HepG2 (cell line): ENCODE data around the gene SNRPF. TPM values are rescaled to one million over a fixed set of nuclear protein-coding genes. Genes with fewer than 3 reads are reported as not detected.
A peak's percentile ranks its signal among the peaks of the same experiment; 100 is the strongest.

Source experiments
- ATAC-seq: fragments of 200-7000 bp; cut with Tn5 transposase; 3 replicates; pipeline ENCODE4 v1.9.1; 2020; ENCODE audit warnings: mild to moderate bottlenecking, moderate library complexity
- BruUV-seq: library from RNA; stranded (reverse); fragments of 400-500 nt; replicated peaks from 2 replicates; lab custom pipeline; 2021; lab: Mats Ljungman, UMichigan
- CTCF ChIA-PET: fragments of 300-600 bp; formaldehyde crosslinking; extraction: SDS; loops from one replicate; lab custom pipeline; 2021; ENCODE audit warnings: low total read pairs, inconsistent platforms, low intra/inter-chr PET ratio; lab: Yijun Ruan, JAX
- POLR2A ChIA-PET: fragments of 350-600 bp; sonication (Branson Sonifier 250); formaldehyde crosslinking; loops from one replicate; lab custom pipeline; 2020; ENCODE audit warnings: antibody characterized with exemption, inconsistent platforms; lab: Yijun Ruan, JAX
- DNase-seq: peaks from one replicate; pipeline ENCODE4 v3.0.0-alpha.2; 2015; ENCODE audit warnings: low spot score
- FAIRE-seq: peaks from 3 replicates; lab custom pipeline; 2011; peaks lifted over from hg19 to GRCh38; lab: Jason Lieb, UNC
- H2AFZ ChIP-seq: one replicate; pipeline ENCODE4 v1.6.1; 2011; ENCODE audit warnings: low read length, inconsistent platforms
- H3K27ac ChIP-seq: fragments of 300-600 bp; 3 replicates; pipeline ENCODE4 v1.8.0; 2011; ENCODE audit warnings: mixed run types, mild to moderate bottlenecking, mixed read lengths, low read length, inconsistent platforms; ENCODE audit not compliant: insufficient read depth; ENCODE audit errors: extremely low read length
- H3K27me3 ChIP-seq, 2 experiments: fragments of 200-600 bp in 1 of 2; 2 replicates in 1 of 2; 3 replicates in 1 of 2; pipeline versions ENCODE4 v1.6.0 to v1.8.0; 2011; ENCODE audit warnings: low read length in 2 of 2, mild to moderate bottlenecking in 2 of 2, moderate library complexity in 2 of 2, inconsistent platforms in 1 of 2; ENCODE audit not compliant: insufficient read depth in 2 of 2, control insufficient read depth in 1 of 2
- H3K36me3 ChIP-seq, 2 experiments: fragments of 200-600 bp in 1 of 2; replicated peaks in 1 of 2; 2 replicates in 1 of 2; 3 replicates in 1 of 2; pipeline versions ENCODE4 v1.5.1 to v1.8.0; 2011; ENCODE audit warnings: low read length in 2 of 2, inconsistent platforms in 1 of 2; ENCODE audit not compliant: insufficient read depth in 2 of 2, control insufficient read depth in 1 of 2
- H3K4me1 ChIP-seq: 2 replicates; pipeline ENCODE4 v1.5.1; 2012; ENCODE audit warnings: low read length, inconsistent platforms; ENCODE audit not compliant: insufficient read depth
- H3K4me2 ChIP-seq: 2 replicates; pipeline ENCODE4 v1.6.0; 2011; ENCODE audit warnings: low read depth, low read length, inconsistent platforms
- H3K4me3 ChIP-seq, 3 experiments: fragments of 200-600 bp in 1 of 3; sonication (generic), shearing (Covaris generic) in 1 of 3; replicated peaks in 1 of 3; 2 replicates each; pipeline ENCODE4 v1.5.1; 2011 to 2016; ENCODE audit warnings: low read length in 3 of 3, inconsistent platforms in 2 of 3, low read depth in 2 of 3, mild to moderate bottlenecking in 2 of 3, control low read depth in 1 of 3, mixed read lengths in 1 of 3; ENCODE audit not compliant: insufficient read depth in 1 of 3
- H3K79me2 ChIP-seq: one replicate; pipeline ENCODE4 v1.6.1; 2011; ENCODE audit warnings: low read length, inconsistent platforms; ENCODE audit not compliant: insufficient read depth
- H3K9ac ChIP-seq: 2 replicates; pipeline ENCODE4 v1.6.0; 2011; ENCODE audit warnings: mild to moderate bottlenecking, low read depth, low read length, inconsistent platforms; ENCODE audit not compliant: insufficient read depth
- H3K9me3 ChIP-seq: 2 replicates; pipeline ENCODE4 v1.5.1; 2012; ENCODE audit warnings: mild to moderate bottlenecking, low read length
- H4K20me1 ChIP-seq: 2 replicates; pipeline ENCODE4 v1.6.0; 2011; ENCODE audit warnings: inconsistent platforms, mild to moderate bottlenecking, low read length, moderate library complexity; ENCODE audit not compliant: insufficient read depth
- ARID3A ChIP-seq: IDR thresholded peaks from 2 replicates; pipeline ENCODE4 v1.6.1; 2012; ENCODE audit warnings: low read depth, low read length, improper control_type of control experiment
- CTCF ChIP-seq: sonication (generic); formaldehyde crosslinking; IDR thresholded peaks from 2 replicates; pipeline ENCODE4 v1.5.0; 2020; ENCODE audit warnings: mild to moderate bottlenecking, missing genetic modification reagents, moderate library complexity
- FOXA1 ChIP-seq, 2 experiments: fragments of 450-650 bp in 1 of 2; sonication (generic) in 1 of 2; formaldehyde crosslinking in 1 of 2; IDR thresholded peaks; 2 replicates each; pipeline versions ENCODE4 v1.4.0 to v1.6.1; 2016 to 2020; ENCODE audit warnings: missing genetic modification reagents in 1 of 2
- HMGXB4 ChIP-seq, 2 experiments: sonication (generic) in 1 of 2; formaldehyde crosslinking in 1 of 2; IDR thresholded peaks; 2 replicates each; pipeline versions ENCODE4 v1.4.0 to v1.6.1; 2018 to 2020; ENCODE audit warnings: missing genetic modification reagents in 2 of 2, borderline replicate concordance in 1 of 2, low read depth in 1 of 2, mild to moderate bottlenecking in 1 of 2, missing biosample characterization in 1 of 2
- HNF1B ChIP-seq: sonication (generic); formaldehyde crosslinking; IDR thresholded peaks from 2 replicates; pipeline ENCODE4 v1.5.1; 2020; ENCODE audit warnings: mild to moderate bottlenecking, moderate library complexity, missing genetic modification reagents
- KLF13 ChIP-seq: sonication (generic); formaldehyde crosslinking; IDR thresholded peaks from 2 replicates; pipeline ENCODE4 v1.4.0; 2020; ENCODE audit warnings: mild to moderate bottlenecking, missing genetic modification reagents
- MXD1 ChIP-seq: sonication (generic); formaldehyde crosslinking; IDR thresholded peaks from 2 replicates; pipeline ENCODE4 v1.4.0; 2020; ENCODE audit warnings: mild to moderate bottlenecking, missing genetic modification reagents
- SMC3 ChIP-seq: IDR thresholded peaks from 2 replicates; pipeline ENCODE4 v1.6.1; 2011; ENCODE audit warnings: low read length, improper control_type of control experiment
- SP140L ChIP-seq: sonication (generic); formaldehyde crosslinking; IDR thresholded peaks from 2 replicates; pipeline ENCODE4 v1.4.0; 2020; ENCODE audit warnings: missing genetic modification reagents, borderline replicate concordance
- STAG1 ChIP-seq: sonication (generic); formaldehyde crosslinking; IDR thresholded peaks from 2 replicates; pipeline ENCODE4 v1.4.0; 2020; ENCODE audit warnings: missing genetic modification reagents
- ZKSCAN8 ChIP-seq: IDR thresholded peaks from 2 replicates; pipeline ENCODE4 v1.6.1; 2016; ENCODE audit warnings: borderline replicate concordance, missing genetic modification reagents, missing compliant biosample characterization
- ZNF17 ChIP-seq: sonication (generic); formaldehyde crosslinking; IDR thresholded peaks from 2 replicates; pipeline ENCODE4 v1.5.0; 2020; ENCODE audit warnings: mild to moderate bottlenecking, missing genetic modification reagents
- WGBS: methylation state at CpG from one replicate; pipeline ENCODE4 v1.1.6; 2017; ENCODE audit warnings: low lambda C conversion rate; 5-methylcytosine and 5-hydroxymethylcytosine counted together
- in situ Hi-C: cut with HindIII; loops from 2 replicates; pipeline ENCODE4 v1.10.0; 2017; ENCODE audit warnings: low pct_unique_long_range_greater_than_20kb; ENCODE audit not compliant: extremely low pct_ligation_motif_present
- intact Hi-C: fragments of 100-400 bp; cut with micrococcal nuclease; formaldehyde crosslinking; loops from one replicate; pipeline ENCODE4 v1.10.0; 2022; ENCODE audit not compliant: unreplicated experiment
- polyA plus RNA-seq, 8 experiments: library from polyadenylated mRNA; depleted of rRNA in 3 of 8; stranded (reverse) in 7 of 8; unstranded in 1 of 8; fragments of >200 nt; fragmentation: Illumina TruSeq in 4 of 8; extraction: Trizol in 4 of 8; gene quantifications; 2 replicates each; pipeline versions ENCODE4 v1.2.1 to v1.2.3, GENCODE V29; 2011 to 2016; ENCODE audit warnings: low read depth in 4 of 8, missing spikeins in 1 of 8, mixed read lengths in 1 of 8; ENCODE audit not compliant: insufficient read depth in 1 of 8
- total RNA-seq, 5 experiments: library from RNA; depleted of rRNA; stranded (reverse); fragments of >200 nt; fragmentation: Illumina TruSeq; extraction: Trizol; gene quantifications; 2 replicates each; pipeline ENCODE4 v1.2.3, GENCODE V29; 2016; ENCODE audit warnings: low read depth in 1 of 5

The SNRPF gene
- total and polyA plus RNA-seq, 2 of the 13 experiments (the other 11 are each of a cell fraction or from before 2014, with no cell fraction given): 31.7 to 77.2 TPM

GRCh38 chr12:95815632-95816212 lies 43.0 kb upstream of the SNRPF start:
- no peak overlapping the region for H3K27ac ChIP-seq
- CTCF ChIA-PET: interaction anchor here (0.7 to 2.0 kb wide), 4 partner anchors 26 to 234 kb away, joined by 3 to 26 read pairs (median 10); partner anchors contain the start of gene NTN4
- TF ChIP-seq SMC3 (peak; percentile 94), SP140L (CRISPR knock-in tag) (peak; percentile 62; the same call in 1 of the 2 replicates), MXD1 (no peak), KLF13 (no peak), HNF1B (CRISPR knock-in tag) (no peak), HMGXB4 (CRISPR knock-in tag; IDR thresholded peaks at IDR 0.05; ENCODE audit: borderline replicate concordance in 1 of 2, low read depth in 1 of 2) (peak in 1 of 2 experiments; percentile 22; a peak in 1 of 4 replicates), CTCF (CRISPR knock-in tag) (peak; percentile 80), ZNF17 (CRISPR knock-in tag) (no peak), STAG1 (CRISPR knock-in tag) (peak; percentile 94), ARID3A (0 out of 2 replicates have a peak, but pooled peaks have one; percentile 29), FOXA1 (IDR thresholded peaks at IDR 0.05) (no peak), FOXA1 (CRISPR knock-in tag; IDR thresholded peaks at IDR 0.05) (no peak), ZKSCAN8 (CRISPR knock-in tag) (0 out of 2 replicates have a peak, but pooled peaks have one; percentile 18)

More at GRCh38 chr12:95815632-95816212, 43.0 kb upstream of the SNRPF start:
- in situ Hi-C loops (no loop called here), intact Hi-C loops (loop anchor here (1.0 to 5.0 kb wide), 3 partner anchors 192 to 473 kb away; no protein-coding TSS in a partner anchor)
- DNase-seq: peak; percentile 36
- no peak overlapping the region for H3K9ac ChIP-seq
- no peaks in the 10 kb centered on the region for H3K9me3 ChIP-seq
- H2AFZ ChIP-seq: no peak overlapping the region
- H3K4me3 ChIP-seq: no peak overlapping the region
- H3K4me2 ChIP-seq: no peak overlapping the region
- POLR2A ChIA-PET: no interaction called here
- no peaks in the 10 kb centered on the region for H3K36me3 ChIP-seq
- H4K20me1 ChIP-seq: no peaks in the 10 kb centered on the region
- WGBS: 39% methylated on average over 5 of the region's 5 CpGs
- BruUV-seq: no TSS peak
- peak; percentile 48; the same call in 1 of the 3 replicates for ATAC-seq
- peaks cover 10% of the 10 kb centered on the region; the same call in 1 of the 2 replicates for H3K4me1 ChIP-seq
- FAIRE-seq: peak; percentile 81
- no peaks in the 10 kb centered on the region for H3K79me2 ChIP-seq
- H3K27me3 ChIP-seq: no peaks in the 10 kb centered on the region
